ENCODE data around the gene CBX1. TPM values are rescaled to one million over a fixed set of nuclear protein-coding genes. Genes with fewer than 3 reads are reported as not detected.

The CBX1 gene
- total and polyA plus RNA-seq, 2 donors (not counting 3 experiments of a cell fraction or from before 2014, with no cell fraction given) = 20.4 to 95.2 TPM

GRCh38 chr17:48066192-48066591 is 35.1 kb downstream of the CBX1 start:
- Histone ChIP-seq H4K20me1 (replicated peaks; ENCODE audit: control insufficient read depth, extremely low read depth, insufficient read depth, low read length) (peaks cover 2% of the 10 kb centered on the region), H3K27ac (ENCODE audit: insufficient read depth, low read depth, low read length) (no peak overlapping the region), H3K36me3 (ENCODE audit: control insufficient read depth in 2 of 2, extremely low read depth in 1 of 2, insufficient read depth in 2 of 2, low read length in 2 of 2) (peaks cover 12 to 17% of the 10 kb centered on the region in 2 experiments), H3K4me2 (ENCODE audit: insufficient read depth, low read length) (peak overlapping the region; percentile 3), H3K79me2 (ENCODE audit: control insufficient read depth, insufficient read depth, low read length) (peaks cover 10% of the 10 kb centered on the region), H3K9me1 (replicated peaks; ENCODE audit: control insufficient read depth, extremely low read depth, insufficient read depth, low read length) (no peaks in the 10 kb centered on the region), H3K4me1 (ENCODE audit: control insufficient read depth, extremely low read depth, insufficient read depth, low read length) (peaks cover 14% of the 10 kb centered on the region), H3K27me3 (ENCODE audit: control insufficient read depth in 2 of 2, insufficient read depth in 2 of 2, low read length in 2 of 2) (no peaks in the 10 kb centered on the region), H3K9ac (replicated peaks; ENCODE audit: extremely low read depth, insufficient read depth, low read length) (no peak overlapping the region), H3K9me3 (replicated peaks; ENCODE audit: control insufficient read depth, insufficient read depth, low read length) (no peaks in the 10 kb centered on the region), H2AFZ (ENCODE audit: low read depth, low read length) (no peak overlapping the region), H3K4me3 (replicated peaks in 1 of 3; ENCODE audit: insufficient read depth in 1 of 3, low read depth in 1 of 3, low read length in 3 of 3) (no peak overlapping the region)
- intact Hi-C loops (cut with micrococcal nuclease) (loop anchor here (2.0 kb wide), 1 partner anchor 17 kb away; the partner anchor contains the start of gene NFE2L1), dilution Hi-C loops (cut with MboI; ENCODE audit: extremely low pct_ligation_motif_present, low sequenced_read_pairs) (no loop called here)
- BruUV-seq (replicated peaks) = no TSS peak
- DNase-seq (ENCODE audit: low read depth, low spot score) (no peak), FAIRE-seq (no peak)
- POLR2A ChIA-PET = no interaction called here
- no peak for TF ChIP-seq POLR2A (IDR thresholded peaks at IDR 0.05; ENCODE audit: low read depth, low read length)
- no peak for TF ChIP-seq JUN (IDR thresholded peaks at IDR 0.05; ENCODE audit: borderline replicate concordance, insufficient read depth, insufficient read length, low read depth)
- TF ChIP-seq EZH2 (IDR thresholded peaks at IDR 0.05; ENCODE audit: borderline replicate concordance, low read depth, low read length, severe bottlenecking) = no peak
- TF ChIP-seq CTCF (IDR thresholded peaks at IDR 0.05; ENCODE audit: extremely low read depth in 1 of 2, insufficient read depth in 1 of 2, low read depth in 1 of 2, low read length in 2 of 2) = no peak
- no peak for TF ChIP-seq MYC (IDR thresholded peaks at IDR 0.05; ENCODE audit: low read depth, low read length)
- no peak for TF ChIP-seq MAX (IDR thresholded peaks at IDR 0.05; ENCODE audit: insufficient read depth, insufficient read length)
- TF ChIP-seq GATA2 (IDR thresholded peaks at IDR 0.05; ENCODE audit: insufficient read depth, insufficient read length, low read depth, low read length) = no peak
- TF ChIP-seq FOS (IDR thresholded peaks at IDR 0.05; ENCODE audit: borderline replicate concordance, insufficient read depth, low read length) = no peak
- no peak for TF ChIP-seq POLR2AphosphoS5 (IDR thresholded peaks at IDR 0.05; ENCODE audit: insufficient read depth, low read depth, low read length)
- CTCF ChIA-PET = interaction anchor here (0.6 to 5.8 kb wide), 13 partner anchors 9 to 67 kb away, joined by 3 to 79 read pairs (median 6); partner anchors contain the start of gene COPZ2
